Limb (tissue), 2 donors: ENCODE measurements around the gene USP7.

ENCODE experiments used
- DNase-seq, 2 donors: peaks; one replicate each; pipeline ENCODE4 v3.0.0-alpha.2; 2016; ENCODE audit errors: extremely low spot score in 2 of 2

USP7 gene

DNA sequence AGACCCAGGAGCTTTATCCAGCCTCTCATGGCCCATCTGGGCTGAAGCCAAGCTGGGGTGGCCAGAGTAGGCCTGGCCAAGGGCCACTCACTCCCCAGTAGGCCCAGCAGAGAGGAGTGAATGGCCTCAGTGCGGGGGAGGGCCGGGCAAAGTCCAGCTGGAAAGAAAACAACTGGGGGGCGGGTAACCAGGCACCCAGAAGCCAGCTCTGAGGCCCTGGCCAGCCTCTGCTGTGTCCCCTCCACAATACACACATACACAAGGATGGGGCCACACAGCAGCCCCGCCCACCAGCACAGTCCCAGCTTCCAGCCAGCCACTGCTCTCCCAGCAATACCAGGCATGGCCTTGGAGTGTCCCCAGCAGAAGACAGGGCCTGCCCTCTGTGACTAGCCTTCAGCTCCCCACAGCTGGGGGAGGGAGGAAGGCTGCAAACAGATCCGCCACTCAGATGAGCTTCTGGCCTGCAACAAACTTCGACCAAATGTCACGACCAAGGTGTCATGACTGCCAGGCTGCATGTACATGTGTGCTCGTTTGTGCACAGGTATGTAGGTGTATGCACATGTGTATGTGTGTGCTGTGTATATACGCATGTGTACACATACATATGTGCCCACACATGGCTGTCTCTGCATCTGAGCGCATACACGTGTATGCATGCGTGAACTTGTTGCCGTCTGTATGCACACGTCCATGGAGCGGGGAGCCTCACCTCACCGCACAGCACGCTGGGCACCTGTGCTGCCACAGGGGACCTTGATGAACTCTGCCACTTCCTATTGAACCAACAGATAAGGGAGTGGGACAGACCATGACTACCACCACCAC is 99.9 kb downstream of the USP7 start:
- DNase-seq = no peak

DNA sequence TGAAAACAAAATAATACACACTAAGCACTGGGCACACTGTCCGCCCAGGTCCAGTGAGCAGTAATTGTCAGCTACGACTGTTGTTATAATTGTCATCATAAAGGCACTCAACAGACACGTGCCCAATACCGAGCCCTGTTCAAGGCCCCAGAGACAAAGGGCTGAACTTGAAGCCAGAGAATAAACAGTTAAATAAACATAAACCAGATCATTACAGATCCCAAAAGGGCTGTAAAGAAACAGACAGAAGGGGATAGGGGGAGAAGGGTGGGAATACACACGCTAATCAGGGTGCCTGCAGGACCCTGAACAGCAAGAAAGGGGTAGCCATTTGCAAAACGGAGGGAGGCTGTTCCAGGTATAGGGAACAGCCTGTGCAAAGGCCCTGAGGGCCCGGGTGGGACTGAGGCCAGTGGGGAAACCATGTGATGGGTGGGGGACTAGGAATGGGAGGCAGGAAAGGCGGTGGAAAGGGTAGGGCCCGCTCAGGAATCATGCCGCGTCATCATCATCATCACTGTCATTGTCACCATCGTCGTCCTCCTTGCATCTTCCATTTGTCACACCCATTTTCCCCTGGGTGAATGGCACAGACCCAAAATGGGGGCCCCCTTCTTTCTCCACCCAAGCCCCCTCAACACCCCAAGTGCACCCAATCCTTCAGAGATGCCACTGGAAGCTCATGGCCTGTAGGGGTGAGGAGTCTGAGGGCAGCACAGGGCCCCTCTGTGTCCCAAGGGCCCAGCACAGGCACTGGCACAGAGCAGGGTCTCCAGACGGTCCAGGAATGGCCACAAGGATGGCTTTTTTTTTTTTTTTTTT is 101.2 kb downstream of the USP7 start:
- no peak for DNase-seq

DNA sequence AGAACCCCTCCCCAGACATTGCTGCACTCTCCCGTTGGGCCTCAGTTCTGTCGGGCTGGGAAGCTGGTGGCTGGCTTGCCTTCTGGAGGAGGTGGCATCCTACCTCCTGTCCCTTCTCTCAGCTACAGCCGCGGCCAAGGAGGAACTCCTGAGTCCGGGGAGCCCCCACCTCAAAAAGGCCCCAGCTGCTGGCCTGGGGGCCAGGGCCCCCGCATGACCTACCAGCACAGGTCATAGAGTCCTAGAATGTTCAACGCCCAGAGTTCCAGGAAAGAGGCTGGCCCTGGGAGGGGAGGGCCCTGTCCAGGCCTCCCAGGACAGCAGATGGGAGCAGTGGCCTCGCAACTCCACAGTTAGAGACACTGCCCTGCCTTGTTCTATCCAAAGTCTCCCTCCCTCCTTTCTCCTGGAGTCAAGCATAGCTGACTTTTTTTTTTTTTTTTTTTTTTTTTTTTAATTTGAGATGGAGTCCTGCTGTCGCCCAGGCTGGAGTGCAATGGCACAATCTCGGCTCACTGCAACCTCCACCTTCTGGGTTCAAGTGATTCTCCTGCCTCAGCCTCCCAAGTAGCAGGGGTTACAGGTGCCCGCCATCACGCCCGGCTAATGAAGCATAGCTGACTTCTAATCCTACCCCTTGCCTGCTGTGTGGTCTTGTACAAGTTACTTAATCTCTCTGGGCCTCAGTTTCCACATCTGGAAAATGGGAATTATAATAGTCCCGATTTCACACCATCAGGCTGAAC is 102.0 kb downstream of the USP7 start:
- DNase-seq = no peak

DNA sequence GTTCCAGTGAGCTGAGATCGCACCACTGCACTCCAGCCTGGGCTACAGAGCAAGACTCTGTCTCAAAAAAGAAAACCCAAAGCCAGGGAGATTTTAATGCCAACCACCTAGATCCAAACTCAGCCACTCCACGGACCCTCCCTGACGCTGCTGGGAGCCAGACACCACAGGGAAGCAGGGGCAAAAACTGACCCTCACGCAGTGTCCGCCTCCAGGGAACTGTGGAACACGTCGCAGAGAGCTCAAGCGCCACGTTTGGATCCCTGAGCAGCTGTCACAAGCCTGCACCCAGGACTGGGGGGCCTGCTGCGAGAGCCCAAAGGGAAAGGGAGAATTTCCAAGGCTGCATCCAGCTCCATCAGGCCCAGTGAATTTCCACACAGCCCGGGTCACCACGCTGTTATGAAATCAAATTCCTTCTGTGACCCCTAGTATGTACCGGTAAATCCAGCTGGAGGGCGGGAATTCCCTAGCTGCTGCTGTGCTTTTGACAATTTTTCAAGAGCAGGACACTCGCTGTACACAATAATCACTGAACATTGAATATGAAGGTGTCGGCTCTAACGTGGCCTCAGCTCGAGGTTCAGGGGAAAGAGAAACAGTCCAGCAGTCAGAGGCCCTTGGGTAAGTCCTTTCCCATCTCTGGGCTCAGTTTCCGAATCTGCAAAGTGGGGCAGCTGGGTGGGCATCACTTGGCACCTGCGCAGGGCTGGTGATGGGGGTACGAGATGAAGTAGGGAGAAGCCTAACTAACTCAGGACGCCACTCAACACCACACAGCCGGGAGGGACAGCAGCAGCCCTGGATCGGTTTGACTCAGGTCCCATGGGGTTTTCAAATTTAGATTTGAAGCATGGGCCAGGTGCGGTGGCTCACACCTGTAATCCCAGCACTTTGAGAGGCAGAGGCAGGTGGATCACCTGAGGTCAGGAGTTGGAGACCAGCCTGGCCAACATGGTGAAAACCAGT is 103.5 kb downstream of the USP7 start:
- no peak for DNase-seq

DNA sequence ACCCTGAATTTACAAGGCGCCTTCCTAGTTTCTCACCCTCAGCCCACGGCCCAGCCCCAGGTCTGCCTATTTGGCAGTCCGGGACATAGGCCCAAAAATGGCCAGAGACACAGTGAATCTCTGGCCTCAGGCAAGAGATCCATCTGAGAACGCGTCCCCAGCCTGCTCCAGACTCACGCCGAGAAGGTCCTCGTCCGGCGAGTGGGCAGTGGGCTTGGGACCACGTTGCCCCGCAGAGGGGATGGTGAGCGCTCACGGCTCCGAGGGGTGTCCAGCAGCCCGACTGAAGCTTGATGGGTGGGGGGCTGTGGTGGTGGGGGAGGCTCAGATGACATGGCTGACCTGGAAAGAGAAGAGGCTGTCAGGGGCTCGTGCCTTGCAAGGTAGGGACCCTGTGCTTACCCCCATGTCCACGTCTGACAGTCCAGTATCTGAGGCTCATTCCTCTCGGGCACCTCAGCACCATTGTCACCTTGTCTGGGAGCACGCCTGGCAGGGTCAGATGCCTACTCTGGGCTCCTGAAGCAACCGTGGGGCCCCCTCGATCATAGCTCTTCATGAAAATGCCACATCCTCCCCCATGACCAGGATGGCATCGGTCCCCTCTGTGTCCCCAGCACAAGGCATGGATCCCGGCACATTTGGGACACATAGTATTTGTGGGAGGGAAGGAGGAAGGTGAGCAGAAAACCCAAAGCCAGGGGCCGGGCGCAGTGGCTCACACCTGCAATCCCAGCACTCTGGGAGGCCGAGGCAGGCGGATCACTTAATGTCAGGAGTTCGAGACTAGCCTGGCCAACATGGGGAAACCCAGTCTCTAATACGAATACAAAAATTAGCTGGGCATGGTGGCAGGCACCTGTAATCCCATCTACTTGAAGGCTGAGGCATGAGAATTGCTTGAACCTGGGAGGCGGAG is 104.5 kb downstream of the USP7 start:
- no peak for DNase-seq

DNA sequence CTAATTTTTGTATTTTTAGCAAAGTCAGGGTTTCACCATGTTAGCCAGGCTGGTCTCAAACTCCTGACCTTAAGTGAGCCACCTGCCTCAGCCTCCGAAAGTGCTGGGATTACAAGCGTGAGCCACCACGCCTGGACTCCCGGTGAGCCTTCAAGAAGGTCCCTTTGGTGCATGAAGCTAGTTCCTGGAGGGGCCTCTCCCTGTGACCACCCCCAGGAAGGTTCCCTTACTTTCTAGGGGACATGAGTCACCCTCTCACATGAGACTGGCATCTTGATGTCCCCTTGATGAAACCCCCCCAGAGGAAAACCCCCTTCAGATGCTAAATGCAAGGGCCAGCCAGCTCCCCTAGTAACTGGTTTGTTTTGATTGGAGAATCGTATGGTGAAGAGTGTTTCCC is 107.7 kb downstream of the USP7 start:
- no peak for DNase-seq

DNA sequence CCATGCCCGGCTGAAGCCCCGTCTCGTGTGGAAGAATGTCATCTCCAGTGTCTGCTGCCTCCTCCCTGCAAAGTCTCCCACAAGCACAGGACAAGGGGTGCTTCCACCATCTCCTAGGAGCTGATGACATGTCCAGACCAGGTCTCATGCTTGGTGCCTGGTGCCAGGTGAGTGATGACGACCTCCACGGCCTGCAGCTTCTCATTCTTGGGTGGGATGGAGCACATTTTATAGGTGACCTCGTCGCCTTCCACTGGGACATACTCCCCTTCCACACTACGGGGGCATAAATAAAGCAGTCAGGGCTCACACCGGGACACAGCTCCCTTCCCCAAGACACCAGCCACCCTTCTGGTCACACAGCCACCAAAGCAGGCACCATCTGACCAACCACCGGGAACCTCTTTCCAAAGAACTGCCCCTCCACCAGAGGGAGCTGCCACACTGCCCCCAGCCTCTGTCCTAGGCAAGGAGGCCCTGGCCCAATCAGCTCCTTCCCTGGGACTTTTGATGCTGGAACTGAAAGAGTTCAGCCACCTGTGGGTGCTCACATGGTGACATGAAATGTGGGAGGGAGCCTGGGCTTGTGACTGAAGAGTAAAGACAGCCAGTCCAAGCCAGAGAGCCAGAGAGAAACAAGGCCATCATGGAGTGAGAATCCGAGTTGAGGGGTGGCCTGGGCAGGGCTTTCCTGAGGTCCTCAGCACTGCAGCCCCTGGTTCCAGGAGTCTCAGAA is 108.5 kb downstream of the USP7 start:
- DNase-seq = no peak

DNA sequence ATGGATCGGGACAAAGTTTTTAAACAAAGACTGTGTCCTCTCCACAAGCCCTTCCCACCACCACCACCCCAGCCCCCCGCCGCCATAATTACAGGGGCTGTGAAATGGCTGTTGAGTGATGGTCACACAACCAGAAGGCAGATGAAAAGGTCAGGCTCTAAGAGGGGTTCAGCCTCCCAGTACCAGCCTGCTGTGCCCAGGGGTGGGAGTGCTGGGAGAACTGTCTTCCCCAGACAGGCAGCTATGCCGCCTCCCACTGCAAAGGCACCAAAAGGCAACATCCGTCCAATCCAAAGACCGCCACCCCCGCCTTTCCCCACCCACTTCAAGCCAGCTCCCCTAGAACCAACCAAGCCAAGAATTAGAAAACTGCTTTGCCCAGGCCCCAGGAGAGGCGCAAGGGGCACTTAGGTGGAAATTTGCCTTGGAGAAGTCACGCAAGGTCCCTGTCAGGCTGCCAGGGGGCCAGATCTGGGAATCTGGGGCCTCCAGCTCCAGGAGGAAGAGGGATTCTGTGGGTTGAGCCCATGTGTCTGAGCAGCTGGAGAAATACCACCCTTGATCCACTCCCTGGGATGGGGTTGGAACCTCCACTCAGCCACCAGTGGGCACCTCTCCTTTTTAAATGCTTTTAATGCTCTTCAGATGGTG is 109.3 kb downstream of the USP7 start:
- DNase-seq = no peak

DNA sequence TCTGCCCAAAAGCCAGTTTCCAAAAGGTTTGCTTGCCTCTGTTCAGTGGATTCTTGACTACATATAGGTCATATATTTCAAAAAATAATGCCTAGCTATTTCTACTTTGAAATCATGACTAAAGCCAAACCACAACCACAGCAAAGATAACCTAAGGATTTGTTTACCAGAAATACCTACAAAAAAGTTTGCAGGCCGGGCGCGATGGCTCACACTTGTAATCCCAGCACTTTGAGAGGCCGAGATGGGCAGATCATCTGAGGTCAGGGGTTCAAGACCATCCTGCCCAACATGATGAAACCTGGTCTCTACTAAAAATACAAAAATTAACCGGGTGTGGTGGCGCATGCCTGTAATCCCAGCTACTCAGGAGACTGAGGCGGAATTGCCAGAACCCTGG is 110.1 kb downstream of the USP7 start:
- DNase-seq = no peak

DNA sequence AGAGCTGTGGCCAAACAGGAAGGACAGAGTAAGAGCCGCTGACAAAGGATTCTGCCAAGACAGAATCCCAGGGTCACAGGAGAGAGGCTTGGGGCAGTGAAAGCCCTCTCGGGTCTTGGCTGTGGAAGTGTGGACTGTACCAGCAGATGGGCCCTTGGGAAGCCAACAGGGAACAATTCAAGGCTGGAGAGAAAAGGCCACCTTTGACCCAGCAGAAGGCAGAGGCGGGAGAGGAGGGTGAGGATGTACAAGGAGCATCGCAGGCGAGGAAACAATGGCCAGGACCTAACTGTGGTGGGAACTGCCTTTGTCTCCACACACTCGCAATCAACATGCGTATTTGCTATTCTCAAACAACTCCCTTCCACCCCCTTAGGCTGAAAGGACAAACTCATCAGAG is 110.6 kb downstream of the USP7 start:
- no peak for DNase-seq

DNA sequence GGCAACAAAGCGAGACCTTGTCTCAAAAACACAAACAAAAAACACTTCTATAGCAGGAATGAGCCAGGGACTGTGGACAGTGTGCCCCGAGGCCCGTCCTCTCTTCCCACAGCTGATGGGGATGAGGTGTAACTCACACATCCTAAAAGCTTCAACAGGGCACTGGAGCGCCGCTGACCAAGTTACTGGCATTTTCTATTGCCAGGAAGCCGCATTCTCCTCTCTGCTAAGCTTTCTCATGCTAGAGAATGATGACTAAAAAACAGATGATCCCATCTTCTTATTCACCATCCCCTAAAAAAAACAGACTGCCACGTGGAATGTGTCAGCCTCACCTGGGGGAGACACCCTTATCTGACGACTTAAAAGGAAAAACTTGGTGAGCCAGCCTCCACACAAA is 111.2 kb downstream of the USP7 start:
- no peak for DNase-seq

DNA sequence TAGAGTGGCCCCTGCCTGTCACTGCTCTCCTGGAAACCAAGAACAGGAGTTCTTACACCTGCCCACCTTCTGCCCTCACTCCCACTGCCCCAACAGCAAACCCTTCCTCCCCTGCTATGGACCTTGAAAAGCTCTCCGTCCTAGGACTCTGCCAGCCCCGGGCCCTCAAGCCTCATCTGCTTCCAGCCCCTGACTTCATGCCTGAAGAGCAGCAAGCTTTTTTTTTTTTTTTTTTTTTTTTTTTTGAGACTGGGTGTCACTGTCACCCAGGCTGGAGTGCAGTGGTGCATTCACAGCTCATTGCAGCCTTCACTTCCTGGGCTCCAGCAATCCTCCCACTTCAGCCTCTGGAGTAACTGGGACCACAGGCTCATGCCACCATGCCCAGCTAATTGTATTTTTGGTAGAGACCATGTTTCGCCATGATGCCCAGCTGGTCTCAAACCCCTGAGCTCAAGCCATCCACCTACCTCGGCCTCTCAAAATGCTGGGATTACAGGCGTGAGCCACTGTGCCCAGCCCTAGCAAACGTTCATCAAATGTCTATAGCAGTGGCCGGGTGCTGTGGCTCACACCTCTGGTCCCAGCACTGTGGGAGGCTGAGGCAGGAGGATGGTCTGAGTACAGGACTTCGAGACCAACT is 111.8 kb downstream of the USP7 start:
- DNase-seq = no peak

DNA sequence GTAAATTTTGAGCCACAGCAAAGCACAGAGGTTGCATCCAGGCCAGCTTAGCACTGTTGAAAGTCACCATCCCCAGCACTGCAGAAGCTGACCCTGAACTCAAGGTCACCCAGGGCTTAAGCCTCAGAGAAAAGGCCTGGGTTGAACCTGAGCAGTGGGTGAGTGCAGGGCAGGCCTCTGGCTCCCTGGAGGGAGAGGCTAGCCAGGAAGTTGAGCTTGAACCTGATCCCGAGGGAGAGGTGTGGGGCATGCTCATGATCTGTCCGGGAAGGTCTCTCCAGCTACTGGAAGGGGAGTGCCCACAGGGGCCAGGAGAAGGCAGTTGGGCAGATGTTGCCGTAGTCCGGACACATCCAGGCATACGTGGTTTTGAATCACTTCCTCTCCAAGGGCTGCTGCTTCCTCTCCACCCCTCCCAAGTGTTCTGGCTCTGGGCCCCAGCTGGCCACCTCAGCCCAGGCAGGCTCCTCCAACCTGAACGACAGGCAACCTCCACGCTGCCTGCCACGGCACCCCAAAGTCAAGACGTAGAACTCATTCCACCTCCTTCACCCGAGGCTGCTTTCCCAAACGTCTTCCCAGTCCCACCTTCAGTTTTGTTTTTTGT is 113.3 kb downstream of the USP7 start:
- peak in 1 of 2 donors; percentile 33 for DNase-seq

DNA sequence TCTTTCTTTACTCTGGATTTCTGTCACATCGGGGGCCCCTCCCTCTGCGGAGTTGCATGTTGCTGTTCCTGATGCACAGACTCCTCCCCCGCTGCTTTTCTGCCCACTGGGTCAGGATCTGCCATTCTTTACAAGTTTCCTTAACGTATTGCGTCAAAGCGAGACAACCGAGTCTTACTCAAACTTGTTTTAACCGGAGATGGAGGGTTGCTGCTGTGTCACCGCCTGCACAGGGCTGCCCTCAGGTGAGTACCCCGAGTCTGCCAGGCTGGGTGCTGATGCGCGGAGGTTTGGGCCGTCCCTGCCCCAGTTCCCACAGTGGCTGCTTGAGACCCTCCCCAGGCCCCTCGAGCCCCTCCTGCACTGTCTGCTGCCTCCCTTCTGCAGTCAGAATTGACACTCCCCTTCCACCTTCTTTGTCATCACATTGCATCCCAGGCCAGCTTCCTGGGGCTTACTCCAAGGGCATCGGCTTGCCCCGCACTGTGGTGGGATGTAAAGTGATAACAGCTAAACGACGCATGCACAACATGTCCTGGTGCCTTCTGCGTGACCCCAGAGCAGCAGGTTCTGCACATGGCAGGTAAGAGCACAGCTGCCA is 114.2 kb downstream of the USP7 start:
- DNase-seq = peak in 1 of 2 donors; percentile 16

DNA sequence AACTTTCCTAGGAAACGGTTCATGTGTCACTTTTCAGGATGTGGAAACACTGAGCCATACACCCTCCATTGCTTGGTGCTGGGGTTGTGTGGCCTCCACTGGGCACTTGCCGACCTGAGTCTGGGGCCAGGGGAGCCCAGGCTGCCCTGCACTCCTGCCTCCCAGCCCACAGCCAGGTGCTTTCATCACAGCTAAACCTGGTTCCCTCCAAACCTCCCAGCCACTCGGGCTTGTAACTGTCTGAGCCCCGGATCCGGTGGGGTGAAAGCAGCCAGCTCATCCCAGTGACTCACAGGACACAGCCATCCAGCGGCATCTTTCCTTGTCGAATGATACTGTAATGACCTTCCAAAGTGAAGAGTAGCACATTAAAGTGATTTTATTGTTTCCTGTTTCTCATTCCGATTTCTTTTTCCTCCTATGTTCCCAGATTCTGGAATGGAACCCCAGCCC is 114.7 kb downstream of the USP7 start:
- DNase-seq = peak in 1 of 2 donors; percentile 23

DNA sequence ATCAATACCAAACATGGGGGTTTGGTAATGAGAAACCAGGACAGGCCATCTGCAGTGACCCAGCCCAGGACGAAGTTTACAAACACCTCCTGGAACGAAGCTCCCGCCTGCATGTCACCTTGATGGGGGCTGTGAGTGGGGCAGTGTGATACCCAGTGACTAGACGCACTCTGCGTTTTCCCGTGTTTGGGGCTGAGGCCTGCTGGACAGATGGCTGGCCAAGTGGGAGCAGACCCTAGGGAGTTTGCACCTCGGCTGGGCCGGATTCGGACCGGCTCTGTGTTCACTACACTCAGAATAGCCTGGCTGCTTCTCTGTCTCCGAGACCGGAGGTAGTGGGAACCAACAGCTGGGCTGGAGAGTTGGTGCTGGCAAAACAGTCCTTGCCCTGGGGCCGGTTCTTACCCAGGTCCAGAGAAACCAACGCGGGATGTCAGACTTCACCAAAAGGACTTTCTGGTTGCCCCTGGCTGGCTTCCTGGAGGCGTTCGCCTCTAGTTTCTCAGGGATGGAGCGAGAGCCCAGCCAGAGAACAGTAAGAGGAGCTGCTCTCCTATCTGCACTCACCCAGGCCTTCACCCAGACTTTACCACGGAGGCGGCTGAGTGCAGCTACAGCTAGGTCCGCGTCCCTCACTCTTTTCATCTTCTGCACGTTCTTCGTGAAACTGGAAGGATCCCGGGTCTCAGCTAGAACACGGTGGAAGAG is 115.3 kb downstream of the USP7 start:
- DNase-seq = peak in 1 of 2 donors; percentile 19
